SK-N-SH treated with all-trans-retinoic acid at 6 μM for 48 hours (cell line): ENCODE measurements around the gene CCDC107.

Experiments used
- ATAC-seq: fragments of 200-7000 bp; cut with Tn5 transposase; 3 replicates; pipeline ENCODE4 v1.9.1; 2020; ENCODE audit warnings: mild to moderate bottlenecking, moderate library complexity
- ARNTL ChIP-seq: fragments of 450-650 bp; formaldehyde crosslinking; IDR thresholded peaks from 2 replicates; pipeline ENCODE4 v1.5.0; 2020; ENCODE audit warnings: low read depth, mild to moderate bottlenecking, moderate library complexity, borderline replicate concordance
- BACH2 ChIP-seq: fragments of 250-450 bp; sonication (Bioruptor Pico); IDR thresholded peaks from 2 replicates; pipeline ENCODE4 v1.9.0; 2021; ENCODE audit warnings: mild to moderate bottlenecking, borderline replicate concordance
- CSDC2 ChIP-seq: fragments of 250-450 bp; sonication (Bioruptor Pico); IDR thresholded peaks from 2 replicates; pipeline ENCODE4 v1.5.0; 2020; ENCODE audit warnings: mild to moderate bottlenecking, moderate library complexity
- ESRRG ChIP-seq: fragments of 250-450 bp; sonication (Bioruptor Pico); IDR thresholded peaks from 2 replicates; pipeline ENCODE4 v1.6.1; 2021; ENCODE audit warnings: mild to moderate bottlenecking
- GLIS3 ChIP-seq: fragments of 250-450 bp; sonication (Bioruptor Pico); IDR thresholded peaks from 2 replicates; pipeline ENCODE4 v1.5.0; 2020; ENCODE audit warnings: mild to moderate bottlenecking, moderate library complexity
- ISL1 ChIP-seq: fragments of 250-450 bp; sonication (Bioruptor Pico); IDR thresholded peaks from 2 replicates; pipeline ENCODE4 v2.1.2; 2022; ENCODE audit warnings: mild to moderate bottlenecking, moderate library complexity
- OSR1 ChIP-seq: fragments of 250-450 bp; sonication (Bioruptor Pico); IDR thresholded peaks from 2 replicates; pipeline ENCODE4 v1.8.0; 2022; ENCODE audit warnings: moderate library complexity, mild to moderate bottlenecking, inconsistent platforms
- PPARA ChIP-seq: fragments of 250-450 bp; sonication (Bioruptor Pico); IDR thresholded peaks from 2 replicates; pipeline ENCODE4 v1.5.0; 2020; ENCODE audit warnings: mild to moderate bottlenecking, borderline replicate concordance
- RARB ChIP-seq: fragments of 250-450 bp; sonication (Bioruptor Pico); IDR thresholded peaks from 2 replicates; pipeline ENCODE4 v1.8.0; 2021; ENCODE audit warnings: mild to moderate bottlenecking, moderate library complexity
- SNAI2 ChIP-seq: fragments of 250-450 bp; sonication (Bioruptor Pico); IDR thresholded peaks from 2 replicates; pipeline ENCODE4 v1.5.0; 2020; ENCODE audit warnings: mild to moderate bottlenecking, moderate library complexity
- TCF4 ChIP-seq: fragments of 250-450 bp; sonication (Bioruptor Pico); IDR thresholded peaks from 2 replicates; pipeline ENCODE4 v1.8.0; 2021; ENCODE audit warnings: mild to moderate bottlenecking, moderate library complexity, borderline replicate concordance
- ZC3H10 ChIP-seq: fragments of 250-450 bp; sonication (Bioruptor Pico); IDR thresholded peaks from 2 replicates; pipeline ENCODE4 v1.5.1; 2021; ENCODE audit warnings: mild to moderate bottlenecking, moderate library complexity
- ZFP3 ChIP-seq: fragments of 250-450 bp; sonication (Bioruptor Pico); IDR thresholded peaks from 2 replicates; pipeline ENCODE4 v1.5.0; 2020; ENCODE audit warnings: mild to moderate bottlenecking, moderate library complexity
- ZFP30 ChIP-seq: fragments of 450-650 bp; formaldehyde crosslinking; IDR thresholded peaks from 2 replicates; pipeline ENCODE4 v1.5.0; 2022; ENCODE audit warnings: mild to moderate bottlenecking, moderate library complexity
- ZNF565 ChIP-seq: fragments of 450-650 bp; formaldehyde crosslinking; conservative IDR thresholded peaks from 2 replicates; pipeline ENCODE4 v1.5.0; 2020; ENCODE audit warnings: low read depth, mild to moderate bottlenecking, moderate library complexity
- ZNF70 ChIP-seq: fragments of 450-650 bp; formaldehyde crosslinking; IDR thresholded peaks from 2 replicates; pipeline ENCODE4 v1.5.0; 2020; ENCODE audit warnings: mild to moderate bottlenecking, moderate library complexity
- TF ChIP-seq, protein P1 (sequence below): fragments of 250-450 bp; sonication (Bioruptor Pico); IDR thresholded peaks from 2 replicates; pipeline ENCODE4 v1.5.0; 2020; ENCODE audit warnings: mild to moderate bottlenecking, moderate library complexity
- TF ChIP-seq, protein P2 (sequence below): fragments of 250-450 bp; sonication (Bioruptor Pico); IDR thresholded peaks from 2 replicates; pipeline ENCODE4 v1.5.1; 2020; ENCODE audit warnings: low read depth, mild to moderate bottlenecking, moderate library complexity
- TF ChIP-seq, protein P3 (sequence below): fragments of 250-450 bp; sonication (Bioruptor Pico); IDR thresholded peaks from 2 replicates; pipeline ENCODE4 v1.5.1; 2021; ENCODE audit warnings: mild to moderate bottlenecking, moderate library complexity
- TF ChIP-seq, protein P4 (sequence below): fragments of 250-450 bp; sonication (Bioruptor Pico); IDR thresholded peaks from 2 replicates; pipeline ENCODE4 v1.8.0; 2020; ENCODE audit warnings: mild to moderate bottlenecking, moderate library complexity, borderline replicate concordance
- TF ChIP-seq, protein P5 (sequence below): fragments of 250-450 bp; sonication (Bioruptor Pico); IDR thresholded peaks from 2 replicates; pipeline ENCODE4 v1.8.0; 2021; ENCODE audit warnings: low read depth, mild to moderate bottlenecking, moderate library complexity, borderline replicate concordance

Gene CCDC107

DNA sequence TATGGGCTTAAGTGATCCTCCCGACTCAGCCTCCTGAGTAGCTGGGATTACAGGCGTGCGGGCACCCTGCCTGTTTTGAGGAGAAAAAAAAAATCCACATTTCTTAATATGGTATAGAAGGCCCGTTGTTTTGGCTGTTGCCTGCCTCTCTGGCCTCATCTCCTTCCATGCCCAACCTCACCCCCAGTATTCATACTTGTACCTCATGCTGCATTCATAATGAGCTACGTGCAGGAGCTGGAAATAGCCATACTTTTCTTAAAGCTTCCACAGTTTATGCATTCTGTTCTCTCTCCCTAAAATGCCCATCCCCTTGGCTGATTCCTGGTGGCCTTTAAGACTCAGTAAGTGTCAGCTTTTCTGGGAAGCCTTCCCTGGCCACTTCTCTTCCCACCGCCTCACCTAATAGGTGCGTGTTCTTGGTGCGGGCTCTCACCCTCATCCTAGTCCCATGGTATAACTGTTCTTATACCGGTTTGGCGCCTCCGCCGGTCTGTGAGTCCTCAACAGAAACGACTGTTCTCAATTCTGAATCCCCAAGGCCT lies 33.7 kb downstream of the CCDC107 start:
- no peak for ATAC-seq
- TF ChIP-seq, protein P1, sequence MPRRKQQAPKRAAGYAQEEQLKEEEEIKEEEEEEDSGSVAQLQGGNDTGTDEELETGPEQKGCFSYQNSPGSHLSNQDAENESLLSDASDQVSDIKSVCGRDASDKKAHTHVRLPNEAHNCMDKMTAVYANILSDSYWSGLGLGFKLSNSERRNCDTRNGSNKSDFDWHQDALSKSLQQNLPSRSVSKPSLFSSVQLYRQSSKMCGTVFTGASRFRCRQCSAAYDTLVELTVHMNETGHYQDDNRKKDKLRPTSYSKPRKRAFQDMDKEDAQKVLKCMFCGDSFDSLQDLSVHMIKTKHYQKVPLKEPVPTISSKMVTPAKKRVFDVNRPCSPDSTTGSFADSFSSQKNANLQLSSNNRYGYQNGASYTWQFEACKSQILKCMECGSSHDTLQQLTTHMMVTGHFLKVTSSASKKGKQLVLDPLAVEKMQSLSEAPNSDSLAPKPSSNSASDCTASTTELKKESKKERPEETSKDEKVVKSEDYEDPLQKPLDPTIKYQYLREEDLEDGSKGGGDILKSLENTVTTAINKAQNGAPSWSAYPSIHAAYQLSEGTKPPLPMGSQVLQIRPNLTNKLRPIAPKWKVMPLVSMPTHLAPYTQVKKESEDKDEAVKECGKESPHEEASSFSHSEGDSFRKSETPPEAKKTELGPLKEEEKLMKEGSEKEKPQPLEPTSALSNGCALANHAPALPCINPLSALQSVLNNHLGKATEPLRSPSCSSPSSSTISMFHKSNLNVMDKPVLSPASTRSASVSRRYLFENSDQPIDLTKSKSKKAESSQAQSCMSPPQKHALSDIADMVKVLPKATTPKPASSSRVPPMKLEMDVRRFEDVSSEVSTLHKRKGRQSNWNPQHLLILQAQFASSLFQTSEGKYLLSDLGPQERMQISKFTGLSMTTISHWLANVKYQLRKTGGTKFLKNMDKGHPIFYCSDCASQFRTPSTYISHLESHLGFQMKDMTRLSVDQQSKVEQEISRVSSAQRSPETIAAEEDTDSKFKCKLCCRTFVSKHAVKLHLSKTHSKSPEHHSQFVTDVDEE (CRISPR knock-in tag): no peak
- TF ChIP-seq ZC3H10 (no peak), TCF4 (no peak), BACH2 (CRISPR knock-in tag) (no peak), ZFP3 (CRISPR knock-in tag) (no peak), ISL1 (CRISPR knock-in tag) (no peak), ZNF70 (CRISPR knock-in tag) (no peak), ARNTL (CRISPR knock-in tag) (no peak), ESRRG (CRISPR knock-in tag) (no peak), ZFP30 (CRISPR knock-in tag) (no peak), SNAI2 (no peak), RARB (CRISPR knock-in tag) (no peak), PPARA (CRISPR knock-in tag) (no peak)
- TF ChIP-seq, protein P2, sequence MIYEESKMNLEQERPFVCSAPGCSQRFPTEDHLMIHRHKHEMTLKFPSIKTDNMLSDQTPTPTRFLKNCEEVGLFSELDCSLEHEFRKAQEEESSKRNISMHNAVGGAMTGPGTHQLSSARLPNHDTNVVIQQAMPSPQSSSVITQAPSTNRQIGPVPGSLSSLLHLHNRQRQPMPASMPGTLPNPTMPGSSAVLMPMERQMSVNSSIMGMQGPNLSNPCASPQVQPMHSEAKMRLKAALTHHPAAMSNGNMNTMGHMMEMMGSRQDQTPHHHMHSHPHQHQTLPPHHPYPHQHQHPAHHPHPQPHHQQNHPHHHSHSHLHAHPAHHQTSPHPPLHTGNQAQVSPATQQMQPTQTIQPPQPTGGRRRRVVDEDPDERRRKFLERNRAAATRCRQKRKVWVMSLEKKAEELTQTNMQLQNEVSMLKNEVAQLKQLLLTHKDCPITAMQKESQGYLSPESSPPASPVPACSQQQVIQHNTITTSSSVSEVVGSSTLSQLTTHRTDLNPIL (CRISPR knock-in tag): no peak
- TF ChIP-seq, protein P3, sequence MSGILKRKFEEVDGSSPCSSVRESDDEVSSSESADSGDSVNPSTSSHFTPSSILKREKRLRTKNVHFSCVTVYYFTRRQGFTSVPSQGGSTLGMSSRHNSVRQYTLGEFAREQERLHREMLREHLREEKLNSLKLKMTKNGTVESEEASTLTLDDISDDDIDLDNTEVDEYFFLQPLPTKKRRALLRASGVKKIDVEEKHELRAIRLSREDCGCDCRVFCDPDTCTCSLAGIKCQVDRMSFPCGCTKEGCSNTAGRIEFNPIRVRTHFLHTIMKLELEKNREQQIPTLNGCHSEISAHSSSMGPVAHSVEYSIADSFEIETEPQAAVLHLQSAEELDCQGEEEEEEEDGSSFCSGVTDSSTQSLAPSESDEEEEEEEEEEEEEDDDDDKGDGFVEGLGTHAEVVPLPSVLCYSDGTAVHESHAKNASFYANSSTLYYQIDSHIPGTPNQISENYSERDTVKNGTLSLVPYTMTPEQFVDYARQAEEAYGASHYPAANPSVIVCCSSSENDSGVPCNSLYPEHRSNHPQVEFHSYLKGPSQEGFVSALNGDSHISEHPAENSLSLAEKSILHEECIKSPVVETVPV (CRISPR knock-in tag): no peak
- TF ChIP-seq, protein P4, sequence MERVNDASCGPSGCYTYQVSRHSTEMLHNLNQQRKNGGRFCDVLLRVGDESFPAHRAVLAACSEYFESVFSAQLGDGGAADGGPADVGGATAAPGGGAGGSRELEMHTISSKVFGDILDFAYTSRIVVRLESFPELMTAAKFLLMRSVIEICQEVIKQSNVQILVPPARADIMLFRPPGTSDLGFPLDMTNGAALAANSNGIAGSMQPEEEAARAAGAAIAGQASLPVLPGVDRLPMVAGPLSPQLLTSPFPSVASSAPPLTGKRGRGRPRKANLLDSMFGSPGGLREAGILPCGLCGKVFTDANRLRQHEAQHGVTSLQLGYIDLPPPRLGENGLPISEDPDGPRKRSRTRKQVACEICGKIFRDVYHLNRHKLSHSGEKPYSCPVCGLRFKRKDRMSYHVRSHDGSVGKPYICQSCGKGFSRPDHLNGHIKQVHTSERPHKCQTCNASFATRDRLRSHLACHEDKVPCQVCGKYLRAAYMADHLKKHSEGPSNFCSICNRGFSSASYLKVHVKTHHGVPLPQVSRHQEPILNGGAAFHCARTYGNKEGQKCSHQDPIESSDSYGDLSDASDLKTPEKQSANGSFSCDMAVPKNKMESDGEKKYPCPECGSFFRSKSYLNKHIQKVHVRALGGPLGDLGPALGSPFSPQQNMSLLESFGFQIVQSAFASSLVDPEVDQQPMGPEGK (CRISPR knock-in tag): no peak

DNA sequence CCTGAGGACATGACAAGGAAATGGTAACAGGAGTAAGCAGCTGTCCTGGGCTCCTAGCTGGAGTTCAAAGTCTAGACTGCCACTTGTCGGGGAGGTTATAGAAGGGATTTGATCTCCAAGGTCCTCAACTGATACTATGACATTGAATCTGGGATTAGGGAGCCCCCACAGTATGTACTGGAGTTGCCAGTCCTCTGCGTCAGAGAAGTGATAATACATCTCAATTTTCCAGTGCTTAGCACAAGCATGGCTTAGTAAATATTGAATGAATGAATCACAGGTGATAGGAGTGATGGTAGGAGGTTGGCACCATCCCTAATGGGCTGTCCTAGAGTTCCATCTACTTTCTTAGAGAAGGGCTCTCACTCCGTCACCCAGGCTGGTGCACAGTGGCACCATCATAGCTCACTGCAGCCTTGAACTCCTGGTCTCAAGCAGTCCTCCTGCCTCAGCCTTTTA lies 37.9 kb downstream of the CCDC107 start:
- ATAC-seq: no peak
- TF ChIP-seq ZFP3 (CRISPR knock-in tag) (no peak), CSDC2 (CRISPR knock-in tag) (no peak), ISL1 (CRISPR knock-in tag) (no peak), GLIS3 (CRISPR knock-in tag) (no peak), RARB (CRISPR knock-in tag) (no peak), ZNF70 (CRISPR knock-in tag) (no peak), TCF4 (no peak), OSR1 (CRISPR knock-in tag) (no peak), ZNF565 (CRISPR knock-in tag) (no peak), PPARA (CRISPR knock-in tag) (no peak), BACH2 (CRISPR knock-in tag) (no peak), ARNTL (CRISPR knock-in tag) (no peak), SNAI2 (no peak)
- TF ChIP-seq, protein P4 (CRISPR knock-in tag): no peak
- TF ChIP-seq, protein P5, sequence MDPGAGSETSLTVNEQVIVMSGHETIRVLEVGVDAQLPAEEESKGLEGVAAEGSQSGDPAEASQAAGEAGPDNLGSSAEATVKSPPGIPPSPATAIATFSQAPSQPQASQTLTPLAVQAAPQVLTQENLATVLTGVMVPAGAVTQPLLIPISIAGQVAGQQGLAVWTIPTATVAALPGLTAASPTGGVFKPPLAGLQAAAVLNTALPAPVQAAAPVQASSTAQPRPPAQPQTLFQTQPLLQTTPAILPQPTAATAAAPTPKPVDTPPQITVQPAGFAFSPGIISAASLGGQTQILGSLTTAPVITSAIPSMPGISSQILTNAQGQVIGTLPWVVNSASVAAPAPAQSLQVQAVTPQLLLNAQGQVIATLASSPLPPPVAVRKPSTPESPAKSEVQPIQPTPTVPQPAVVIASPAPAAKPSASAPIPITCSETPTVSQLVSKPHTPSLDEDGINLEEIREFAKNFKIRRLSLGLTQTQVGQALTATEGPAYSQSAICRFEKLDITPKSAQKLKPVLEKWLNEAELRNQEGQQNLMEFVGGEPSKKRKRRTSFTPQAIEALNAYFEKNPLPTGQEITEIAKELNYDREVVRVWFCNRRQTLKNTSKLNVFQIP (CRISPR knock-in tag): no peak
- TF ChIP-seq, protein P3 (CRISPR knock-in tag): no peak
